ENCODE data around the gene SORL1. TPM values are rescaled to one million over a fixed set of nuclear protein-coding genes. Genes with fewer than 3 reads are reported as not detected.
A peak's percentile ranks its signal among the peaks of the same experiment; 100 is the strongest.

The SORL1 gene
- polyA plus RNA-seq, 3 donors: 52.5 to 61.9 (median 59.4) TPM

DNA sequence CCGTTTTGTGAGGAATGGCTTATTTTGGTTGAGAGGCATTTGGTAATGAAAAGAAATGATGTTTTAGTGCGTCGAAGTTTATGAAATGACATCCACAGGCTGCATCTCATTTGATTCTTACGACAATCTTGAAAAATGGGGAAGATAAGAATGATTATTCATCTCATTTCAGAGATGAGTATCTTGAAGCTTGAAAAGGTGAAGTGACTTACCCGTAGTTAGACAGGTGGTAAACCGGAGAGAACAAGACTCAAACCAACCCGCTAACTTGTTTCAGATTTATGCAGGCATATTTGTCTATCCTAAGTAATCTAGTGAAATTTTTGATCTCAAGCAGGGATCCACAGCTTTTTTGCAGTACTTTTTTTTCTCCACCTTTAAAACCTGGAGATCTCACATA, 9.7 kb downstream of the SORL1 start:
- peak overlapping the region in 1 of 2 donors; percentile 60 for H3K27ac ChIP-seq (ENCODE audit: low read depth in 1 of 2, low read length in 2 of 2)
- no peak overlapping the region for H2AFZ ChIP-seq (ENCODE audit: insufficient read depth, low read depth, low read length, poor library complexity, severe bottlenecking)
- TF ChIP-seq, protein P1, sequence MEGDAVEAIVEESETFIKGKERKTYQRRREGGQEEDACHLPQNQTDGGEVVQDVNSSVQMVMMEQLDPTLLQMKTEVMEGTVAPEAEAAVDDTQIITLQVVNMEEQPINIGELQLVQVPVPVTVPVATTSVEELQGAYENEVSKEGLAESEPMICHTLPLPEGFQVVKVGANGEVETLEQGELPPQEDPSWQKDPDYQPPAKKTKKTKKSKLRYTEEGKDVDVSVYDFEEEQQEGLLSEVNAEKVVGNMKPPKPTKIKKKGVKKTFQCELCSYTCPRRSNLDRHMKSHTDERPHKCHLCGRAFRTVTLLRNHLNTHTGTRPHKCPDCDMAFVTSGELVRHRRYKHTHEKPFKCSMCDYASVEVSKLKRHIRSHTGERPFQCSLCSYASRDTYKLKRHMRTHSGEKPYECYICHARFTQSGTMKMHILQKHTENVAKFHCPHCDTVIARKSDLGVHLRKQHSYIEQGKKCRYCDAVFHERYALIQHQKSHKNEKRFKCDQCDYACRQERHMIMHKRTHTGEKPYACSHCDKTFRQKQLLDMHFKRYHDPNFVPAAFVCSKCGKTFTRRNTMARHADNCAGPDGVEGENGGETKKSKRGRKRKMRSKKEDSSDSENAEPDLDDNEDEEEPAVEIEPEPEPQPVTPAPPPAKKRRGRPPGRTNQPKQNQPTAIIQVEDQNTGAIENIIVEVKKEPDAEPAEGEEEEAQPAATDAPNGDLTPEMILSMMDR (IDR thresholded peaks at IDR 0.05): no peak
- intact Hi-C loops (cut with micrococcal nuclease): no loop called here
- no peak overlapping the region for H3K4me2 ChIP-seq (replicated peaks; ENCODE audit: extremely low read depth, low read length, poor library complexity, severe bottlenecking)
- H3K9me3 Mint-ChIP-seq: no peaks in the 10 kb centered on the region
- peaks cover 100% of the 10 kb centered on the region for H3K79me2 ChIP-seq (ENCODE audit: insufficient read depth, low read length)
- no peak overlapping the region for H3K4me3 ChIP-seq (replicated peaks in 1 of 3; ENCODE audit: low read depth in 2 of 3, low read length in 3 of 3)
- H3K4me3 Mint-ChIP-seq: no peak overlapping the region
- peaks cover 3 to 19% of the 10 kb centered on the region in 2 donors for H3K36me3 ChIP-seq (replicated peaks in 1 of 2; ENCODE audit: control insufficient read depth in 1 of 2, insufficient read depth in 2 of 2, low read length in 2 of 2)
- H3K27ac Mint-ChIP-seq: peak overlapping the region in 6 of 7 donors; percentile 9 to 86 (median 45)
- peaks cover 33% of the 10 kb centered on the region in 2 donors for H3K36me3 Mint-ChIP-seq
- H3K9ac ChIP-seq (ENCODE audit: insufficient read depth, low read length, poor library complexity, severe bottlenecking): no peak overlapping the region
- H3K27me3 Mint-ChIP-seq (ENCODE audit: low read depth in 3 of 3): no peaks in the 10 kb centered on the region
- peaks cover 100% of the 10 kb centered on the region for H4K20me1 ChIP-seq (ENCODE audit: insufficient read depth, low read length)
- DNase-seq: no peak
- WGBS (ENCODE audit: insufficient coverage): 47% methylated on average over 3 of the region's 7 CpGs
- H3K9me3 ChIP-seq (replicated peaks in 1 of 2; ENCODE audit: control insufficient read depth in 1 of 2, insufficient read depth in 1 of 2, low read length in 2 of 2): no peaks in the 10 kb centered on the region
- peaks cover 96% of the 10 kb centered on the region for H3K4me1 Mint-ChIP-seq
- no peaks in the 10 kb centered on the region for H3K27me3 ChIP-seq (ENCODE audit: control insufficient read depth in 2 of 2, insufficient read depth in 2 of 2, low read length in 2 of 2)
- peaks cover 61 to 85% of the 10 kb centered on the region in 2 donors for H3K4me1 ChIP-seq (ENCODE audit: control insufficient read depth in 1 of 2, insufficient read depth in 2 of 2, low read length in 2 of 2)

DNA sequence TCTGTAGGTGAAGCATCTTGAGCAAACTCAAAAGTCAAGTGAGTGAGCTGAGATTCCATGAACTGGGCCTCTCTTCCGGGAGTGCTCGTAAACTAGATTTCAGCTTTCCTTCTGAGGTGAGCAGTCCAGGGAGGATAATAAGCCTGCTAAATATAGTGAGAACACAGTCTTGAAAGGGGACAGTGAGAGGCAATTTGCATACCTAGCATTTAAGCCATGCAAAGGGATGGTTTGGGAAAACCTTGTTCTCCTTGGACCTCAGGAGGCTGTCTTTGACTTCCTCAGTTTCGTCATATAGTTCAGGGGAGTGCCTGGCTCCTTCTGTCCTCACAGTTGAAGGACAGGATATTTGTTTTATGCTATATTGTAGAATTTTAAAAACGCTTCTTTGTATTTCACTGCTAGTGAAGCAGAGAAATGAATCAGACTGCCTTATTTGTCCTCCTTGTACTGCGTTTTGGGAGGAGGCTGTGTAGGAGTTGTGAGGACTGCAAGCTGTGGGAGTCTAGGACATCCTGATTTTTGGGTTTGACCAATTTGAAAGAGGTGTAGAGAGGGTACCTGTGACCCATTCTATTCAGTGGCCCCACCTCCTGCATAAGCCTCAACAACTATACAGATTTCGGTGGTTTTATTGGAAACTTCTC, 11.7 kb downstream of the SORL1 start:
- H3K4me3 Mint-ChIP-seq: peak overlapping the region in 1 of 2 donors; percentile 71
- TF ChIP-seq, protein P1 (IDR thresholded peaks at IDR 0.05): no peak
- H3K4me1 Mint-ChIP-seq: peaks cover 92% of the 10 kb centered on the region
- peak overlapping the region in 1 of 3 experiments; percentile 10 for H3K4me3 ChIP-seq (replicated peaks in 1 of 3; ENCODE audit: low read depth in 2 of 3, low read length in 3 of 3)
- no peaks in the 10 kb centered on the region for H3K27me3 Mint-ChIP-seq (ENCODE audit: low read depth in 3 of 3)
- intact Hi-C loops (cut with micrococcal nuclease): loop anchor here in 1 of 2 donors (2.0 kb wide), 1 partner anchor 15 kb away; no protein-coding TSS in a partner anchor
- 100% methylated on average over 3 of the region's 6 CpGs for WGBS (ENCODE audit: insufficient coverage)
- peak overlapping the region in 1 of 2 donors; percentile 79 for H3K27ac ChIP-seq (ENCODE audit: low read depth in 1 of 2, low read length in 2 of 2)
- H4K20me1 ChIP-seq (ENCODE audit: insufficient read depth, low read length): peaks cover 100% of the 10 kb centered on the region
- H3K36me3 ChIP-seq (replicated peaks in 1 of 2; ENCODE audit: control insufficient read depth in 1 of 2, insufficient read depth in 2 of 2, low read length in 2 of 2): peaks cover 0 to 11% of the 10 kb centered on the region in 2 donors
- DNase-seq: no peak
- H3K27ac Mint-ChIP-seq: peak overlapping the region in 3 of 7 donors; percentile 47 to 93 (median 74)
- H3K4me2 ChIP-seq (replicated peaks; ENCODE audit: extremely low read depth, low read length, poor library complexity, severe bottlenecking): peak overlapping the region; percentile 17
- H3K9ac ChIP-seq (ENCODE audit: insufficient read depth, low read length, poor library complexity, severe bottlenecking): no peak overlapping the region
- H3K9me3 Mint-ChIP-seq: no peaks in the 10 kb centered on the region
- H3K4me1 ChIP-seq (ENCODE audit: control insufficient read depth in 1 of 2, insufficient read depth in 2 of 2, low read length in 2 of 2): peaks cover 54 to 79% of the 10 kb centered on the region in 2 donors
- no peak overlapping the region for H2AFZ ChIP-seq (ENCODE audit: insufficient read depth, low read depth, low read length, poor library complexity, severe bottlenecking)
- H3K27me3 ChIP-seq (ENCODE audit: control insufficient read depth in 2 of 2, insufficient read depth in 2 of 2, low read length in 2 of 2): no peaks in the 10 kb centered on the region
- H3K9me3 ChIP-seq (replicated peaks in 1 of 2; ENCODE audit: control insufficient read depth in 1 of 2, insufficient read depth in 1 of 2, low read length in 2 of 2): no peaks in the 10 kb centered on the region
- peaks cover 24 to 25% of the 10 kb centered on the region in 2 donors for H3K36me3 Mint-ChIP-seq
- peaks cover 100% of the 10 kb centered on the region for H3K79me2 ChIP-seq (ENCODE audit: insufficient read depth, low read length)

Measured in CD14-positive monocyte (primary cell).